UCSD-AML1 (cell line): ENCODE data around the gene WIPF3.
A peak's percentile ranks its signal among the peaks of the same experiment; 100 is the strongest.
"Not testable (repeated sequence)": the region's sequence is repeated elsewhere in the genome, so short reads cannot be mapped to it uniquely, and the experiment has no call there.

ENCODE experiments used
- DNase-seq: peaks from one replicate; lab custom pipeline; 2025; ENCODE audit not compliant: unreplicated experiment; lab: John Stamatoyannopoulos, UW

The WIPF3 gene

DNA sequence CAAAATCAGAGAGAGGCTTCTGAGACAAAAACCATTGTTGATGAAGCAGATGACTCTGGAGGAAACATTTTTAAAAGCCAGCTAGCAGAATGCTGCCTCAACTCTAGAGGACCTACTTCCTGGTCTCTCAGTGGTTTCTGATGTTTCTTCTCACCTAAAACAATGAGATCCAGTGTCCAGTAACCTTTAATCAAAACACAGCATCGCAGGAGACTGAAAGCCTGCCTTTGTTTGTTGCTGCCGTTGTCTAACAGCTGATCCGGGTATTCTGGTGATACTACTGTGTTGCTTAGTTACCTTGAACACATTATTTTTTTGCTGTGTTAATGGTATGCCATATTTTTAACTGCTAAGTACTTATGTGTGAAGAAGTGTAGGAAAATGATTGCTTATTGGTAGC is 70.9 kb downstream of the WIPF3 start:
- no peak for DNase-seq

DNA sequence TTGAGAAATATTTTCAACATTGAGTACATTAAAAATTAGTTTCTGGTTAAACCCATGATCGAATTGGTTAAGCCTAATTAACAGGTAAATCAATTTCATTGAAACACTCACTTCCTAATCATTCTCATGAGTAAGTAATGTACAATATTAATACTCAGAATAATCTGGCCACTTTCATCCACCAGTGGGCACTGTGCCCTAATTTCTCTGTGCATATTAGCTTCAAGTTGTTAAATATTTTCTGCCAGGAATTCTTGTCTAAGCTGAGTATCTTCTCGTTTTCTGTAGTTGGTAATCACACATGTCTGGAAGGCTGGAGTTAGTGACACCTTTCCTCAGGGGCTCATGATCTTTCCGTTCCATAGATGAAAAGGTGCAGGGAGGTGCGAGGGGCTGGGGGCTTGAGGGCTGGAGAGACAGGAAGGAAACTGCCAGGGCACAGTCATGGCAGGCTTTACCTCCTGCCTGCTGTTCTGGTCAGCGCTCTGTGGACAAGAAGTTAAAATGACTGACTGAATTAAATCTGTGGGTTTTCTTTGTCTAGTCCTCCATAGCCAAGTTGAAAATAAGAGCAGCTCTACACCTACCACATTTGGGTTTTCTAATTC is 71.9 kb downstream of the WIPF3 start:
- DNase-seq: no peak

DNA sequence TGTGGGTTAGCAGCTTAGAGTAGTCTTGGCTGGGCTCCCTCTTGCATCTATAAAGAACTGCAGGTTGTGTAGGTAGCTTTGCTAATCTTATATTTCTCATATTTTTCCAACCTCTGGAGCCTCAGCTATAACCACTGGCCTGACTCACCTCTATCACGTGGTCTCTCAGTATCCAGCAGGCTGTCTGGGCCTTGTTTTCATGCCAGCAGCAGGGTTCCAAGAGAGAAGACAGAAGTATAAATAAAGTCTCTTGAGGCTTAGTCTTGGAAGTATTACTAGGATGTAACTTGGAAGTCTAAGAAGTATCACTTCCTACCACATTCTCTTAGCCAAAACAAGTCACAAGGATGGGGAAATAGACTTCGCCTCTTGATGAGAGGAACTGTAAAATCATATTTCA is 73.3 kb downstream of the WIPF3 start:
- DNase-seq: no peak

DNA sequence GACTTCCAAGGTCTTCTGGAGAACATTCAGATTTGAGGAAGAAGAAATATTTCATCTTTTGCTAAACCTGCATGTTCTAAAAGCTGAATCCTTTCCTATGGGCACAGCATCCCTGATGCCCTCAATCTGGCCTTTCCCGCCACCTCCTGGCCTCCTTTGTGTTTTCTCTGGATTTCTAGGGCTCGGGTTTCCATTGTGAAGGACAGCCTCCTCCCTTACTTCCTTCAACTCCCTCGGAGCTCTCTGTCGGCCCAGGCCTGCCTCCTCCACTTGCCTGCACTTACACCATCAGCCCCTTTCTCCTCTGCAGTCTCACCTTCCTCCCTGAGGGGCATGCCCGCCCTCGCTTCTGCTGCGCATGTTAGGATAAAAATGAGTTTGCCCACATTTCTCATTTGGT is 75.4 kb downstream of the WIPF3 start:
- no peak for DNase-seq

DNA sequence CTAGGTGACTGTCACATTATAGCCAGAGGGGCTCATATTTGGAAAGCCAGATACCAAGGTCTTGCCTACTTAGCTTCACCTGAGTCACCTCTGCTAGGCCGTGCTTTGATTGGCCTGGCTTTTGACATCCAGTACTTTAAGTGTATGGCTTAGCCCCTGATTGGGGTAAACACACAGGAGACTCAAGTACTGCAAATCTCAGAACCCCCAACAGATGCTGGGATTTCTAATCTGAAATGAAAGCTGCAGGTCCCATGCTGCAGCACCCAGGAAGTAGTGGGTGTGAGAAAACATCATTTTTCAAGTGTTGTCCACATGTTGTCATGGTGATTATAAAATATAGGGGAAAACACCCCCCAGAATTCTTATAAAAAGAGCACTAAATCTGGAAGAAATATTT is 76.2 kb downstream of the WIPF3 start:
- no peak for DNase-seq

DNA sequence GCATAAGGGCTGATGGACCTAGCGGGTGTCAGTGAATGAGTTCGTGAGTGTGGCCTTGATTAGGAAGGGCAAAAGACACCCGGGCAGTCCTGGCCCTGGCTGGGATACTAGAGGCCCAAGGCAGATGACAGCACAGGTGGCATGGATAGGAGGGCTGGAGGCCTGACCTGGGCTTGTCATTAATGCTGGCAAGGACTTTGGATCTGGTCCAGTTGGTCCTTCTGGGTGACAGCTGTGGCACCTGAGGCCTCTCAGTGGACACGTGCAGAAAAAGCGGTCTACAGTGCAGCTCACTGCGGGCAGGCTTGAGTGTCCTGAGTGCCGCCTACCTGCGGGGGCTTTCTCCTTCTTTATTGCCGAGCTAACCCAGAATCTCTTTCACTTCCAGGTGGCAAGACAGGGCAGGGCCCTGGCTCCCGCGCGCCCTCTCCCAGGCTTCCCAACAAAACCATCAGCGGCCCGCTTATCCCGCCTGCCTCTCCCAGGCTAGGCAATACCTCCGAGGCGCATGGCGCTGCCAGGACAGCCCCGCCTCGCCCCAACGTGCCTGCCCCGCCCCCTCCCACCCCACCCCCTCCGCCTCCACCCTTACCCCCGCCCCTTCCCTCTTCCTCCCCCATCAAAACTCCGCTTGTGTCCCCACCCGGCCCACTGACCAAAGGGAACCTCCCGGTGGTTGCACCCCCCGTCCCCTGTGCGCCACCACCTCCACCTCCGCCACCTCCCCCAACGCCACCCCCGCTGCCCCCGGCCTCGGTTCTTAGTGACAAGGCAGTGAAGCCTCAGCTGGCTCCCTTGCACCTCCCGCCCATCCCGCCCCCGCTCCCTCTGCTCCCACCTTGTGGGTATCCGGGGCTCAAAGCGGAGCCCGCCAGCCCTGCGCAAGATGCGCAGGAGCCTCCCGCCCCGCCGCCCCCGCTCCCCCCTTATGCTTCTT is 77.4 kb downstream of the WIPF3 start:
- no peak for DNase-seq

DNA sequence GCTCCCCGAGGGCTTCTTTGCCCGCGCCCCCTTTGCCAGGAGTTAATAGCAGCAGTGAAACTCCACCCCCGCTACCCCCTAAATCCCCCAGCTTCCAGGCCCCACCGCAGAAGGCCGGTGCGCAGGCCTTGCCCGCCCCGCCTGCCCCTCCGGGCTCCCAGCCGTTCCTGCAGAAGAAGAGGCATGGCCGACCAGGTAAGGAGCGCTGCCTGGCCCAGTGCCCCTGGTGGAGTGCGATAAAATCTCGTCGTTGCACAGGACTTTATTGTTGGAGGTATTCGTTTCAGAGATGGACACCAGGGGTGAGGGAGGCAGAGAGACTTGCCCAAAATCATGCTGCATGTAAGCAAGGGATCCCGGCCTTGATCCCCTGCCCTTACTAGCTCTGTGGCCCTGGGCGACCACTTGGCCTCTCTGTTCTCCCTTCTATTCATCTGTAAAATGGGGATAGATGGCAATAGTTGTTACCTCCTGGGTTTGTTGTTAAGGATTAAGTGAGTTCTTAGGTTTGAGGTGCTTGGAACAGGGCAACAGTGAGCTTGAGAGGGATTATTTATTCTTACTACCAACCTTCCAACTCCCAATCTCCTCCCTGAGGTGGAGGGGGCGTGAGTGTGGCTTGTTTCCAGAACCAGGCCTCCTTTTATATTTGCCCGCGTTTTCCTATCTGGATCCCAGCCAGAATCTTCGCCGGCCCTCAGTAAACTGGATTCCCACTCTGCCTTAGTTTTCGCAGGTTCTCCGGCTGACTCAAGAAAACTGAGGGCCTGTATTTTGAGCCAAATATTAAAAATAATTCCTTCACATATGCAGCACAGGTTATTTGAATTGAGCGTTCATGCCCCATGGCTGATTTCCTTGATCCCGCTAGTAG is 78.3 kb downstream of the WIPF3 start:
- no peak for DNase-seq

DNA sequence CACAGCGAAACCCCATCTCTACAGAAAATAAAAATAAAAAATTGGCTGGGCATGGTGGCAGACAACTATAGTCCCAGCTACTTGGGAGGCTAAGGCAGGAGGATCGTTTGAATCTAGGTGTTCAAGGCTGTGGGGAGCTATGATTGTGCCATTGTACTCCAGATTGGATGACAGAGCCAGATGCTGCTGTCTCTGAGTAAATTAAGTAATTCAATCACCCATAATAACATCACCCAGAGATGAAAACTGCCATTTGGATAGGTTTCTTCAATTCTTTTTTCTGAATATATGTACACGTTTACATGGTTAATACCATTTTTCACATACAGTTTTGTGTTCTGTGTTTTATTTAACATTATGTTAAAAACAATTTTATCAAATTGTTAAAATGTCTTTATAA is 79.3 kb downstream of the WIPF3 start:
- no peak for DNase-seq

DNA sequence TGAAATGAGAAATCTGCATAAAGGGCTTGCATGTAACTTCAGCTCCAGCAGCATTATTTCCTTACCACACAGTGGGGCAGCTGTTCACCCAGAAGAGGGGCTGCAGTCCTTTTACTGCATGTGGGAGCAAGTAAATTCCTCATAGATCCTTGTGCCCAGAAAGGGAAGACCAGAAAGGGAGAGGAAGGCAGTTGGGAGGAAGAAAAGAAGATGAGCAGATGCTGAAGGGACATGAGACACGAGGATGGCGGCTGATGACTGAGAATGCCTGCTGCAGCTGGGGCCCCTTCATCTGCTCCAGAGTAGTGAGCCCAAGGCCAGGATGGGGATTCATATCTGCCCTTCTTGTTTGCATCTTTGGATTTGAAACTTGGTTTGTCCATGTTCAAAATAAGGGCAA is 80.5 kb downstream of the WIPF3 start:
- DNase-seq: no peak

DNA sequence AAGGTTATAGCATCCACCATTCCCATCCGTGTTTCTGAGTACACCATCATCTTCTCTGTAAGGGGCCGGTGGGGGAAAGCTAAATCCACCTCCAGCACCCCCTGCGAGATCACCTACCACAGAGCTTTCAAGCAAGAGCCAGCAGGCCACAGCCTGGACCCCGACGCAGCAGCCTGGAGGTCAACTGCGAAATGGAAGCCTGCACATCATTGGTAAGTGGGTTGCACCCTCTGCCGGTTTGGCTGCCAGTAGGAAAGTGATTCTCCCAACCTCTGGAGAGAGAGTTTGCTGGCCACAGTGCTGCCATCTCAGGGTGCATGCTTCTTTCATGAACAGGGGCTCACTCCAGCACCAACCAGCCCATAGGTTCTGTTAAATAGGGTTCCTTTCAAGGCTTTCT is 81.7 kb downstream of the WIPF3 start:
- DNase-seq: no peak

DNA sequence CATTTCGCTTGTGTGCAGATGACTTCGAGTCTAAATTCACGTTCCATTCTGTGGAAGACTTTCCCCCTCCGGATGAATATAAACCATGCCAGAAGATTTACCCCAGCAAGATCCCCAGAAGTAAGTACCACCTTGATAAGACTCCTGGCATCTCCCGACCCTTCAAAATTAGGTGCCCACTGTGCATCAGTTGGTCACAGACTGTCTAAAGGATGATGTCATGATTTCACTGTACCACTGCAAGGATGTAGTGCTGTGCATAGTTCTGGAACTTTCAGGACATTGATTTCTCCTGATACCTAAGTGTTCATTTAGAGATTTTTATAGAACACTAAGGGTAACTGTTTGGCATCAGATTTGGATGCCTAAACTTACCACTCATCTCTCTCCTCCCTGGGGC is 83.0 kb downstream of the WIPF3 start:
- no peak for DNase-seq

DNA sequence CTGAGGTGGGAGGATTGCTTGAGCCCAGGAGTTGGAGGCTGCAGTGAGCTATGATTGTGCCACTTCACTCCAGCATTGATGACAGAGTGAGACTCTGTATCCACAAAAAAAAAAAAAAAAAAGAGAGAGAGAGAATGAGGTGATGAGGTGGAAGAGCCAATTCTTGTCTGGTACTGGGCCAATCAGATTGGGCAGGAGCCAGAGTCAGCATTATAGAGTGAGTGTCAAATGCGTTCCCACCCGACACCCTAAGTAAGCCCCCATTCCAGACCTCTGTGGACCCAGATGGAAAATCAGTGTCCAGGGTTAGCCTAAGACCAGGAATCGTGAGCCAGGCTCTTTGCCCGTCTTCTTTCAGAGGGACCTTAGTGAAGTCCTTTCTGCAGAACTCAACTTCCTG is 83.9 kb downstream of the WIPF3 start:
- DNase-seq: no peak

DNA sequence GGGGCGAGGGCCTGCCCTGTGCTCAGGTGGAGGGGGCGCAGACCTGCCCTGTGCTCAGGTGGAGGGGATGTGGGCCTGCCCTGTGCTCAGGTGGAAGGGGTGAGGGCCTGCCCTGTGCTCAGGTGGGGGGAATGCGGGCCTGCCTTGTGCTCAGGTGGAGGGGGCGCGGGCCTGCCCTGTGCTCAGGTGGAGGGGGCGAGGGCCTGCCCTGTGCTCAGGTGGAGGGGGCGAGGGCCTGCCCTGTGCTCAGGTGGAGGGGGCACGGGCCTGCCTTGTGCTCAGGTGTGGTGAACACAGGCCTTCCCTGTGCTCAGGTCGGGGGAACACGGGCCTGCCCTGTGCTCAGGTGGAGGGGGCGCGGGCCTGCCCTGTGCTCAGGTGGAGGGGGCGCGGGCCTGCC is 84.5 kb downstream of the WIPF3 start:
- DNase-seq: not testable (repeated sequence)

DNA sequence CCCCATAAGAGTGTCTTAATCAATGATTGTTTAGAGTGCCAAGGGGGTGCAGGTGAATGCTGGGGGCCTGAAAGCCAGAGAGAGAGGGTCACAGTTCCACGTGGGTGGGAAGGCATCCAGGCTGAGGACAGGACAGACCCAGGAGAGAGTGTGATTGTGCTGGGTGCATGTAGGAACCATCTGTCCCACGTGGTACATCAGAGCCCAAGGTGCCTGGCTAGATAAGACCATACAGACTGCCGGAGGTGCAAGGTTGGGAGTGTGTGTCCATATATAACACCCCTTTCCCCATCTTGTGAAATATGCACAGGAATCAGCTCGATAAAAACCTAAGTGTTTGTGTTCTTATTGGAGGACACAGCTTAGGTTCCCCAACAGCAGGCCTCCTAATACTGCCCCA is 85.5 kb downstream of the WIPF3 start:
- DNase-seq: no peak

DNA sequence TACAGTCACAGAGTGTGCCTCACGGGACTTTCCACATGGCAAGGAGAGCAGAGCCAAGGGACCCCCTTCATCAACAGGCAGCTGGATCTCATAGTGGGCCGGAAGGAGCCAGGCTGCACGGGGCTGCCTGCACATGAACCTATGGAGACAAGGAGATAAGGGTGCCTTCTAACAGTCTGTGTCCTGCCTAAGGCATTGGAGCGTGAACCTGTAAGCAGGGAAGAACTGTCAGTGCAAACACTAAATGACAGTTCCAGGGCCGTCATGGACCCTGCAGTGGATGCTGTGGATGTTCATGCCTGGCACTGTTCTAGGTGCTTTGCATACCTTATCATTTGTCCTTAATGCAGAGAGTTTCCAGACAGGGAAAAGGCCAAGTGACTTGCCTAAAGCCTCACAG is 85.9 kb downstream of the WIPF3 start:
- DNase-seq: no peak

DNA sequence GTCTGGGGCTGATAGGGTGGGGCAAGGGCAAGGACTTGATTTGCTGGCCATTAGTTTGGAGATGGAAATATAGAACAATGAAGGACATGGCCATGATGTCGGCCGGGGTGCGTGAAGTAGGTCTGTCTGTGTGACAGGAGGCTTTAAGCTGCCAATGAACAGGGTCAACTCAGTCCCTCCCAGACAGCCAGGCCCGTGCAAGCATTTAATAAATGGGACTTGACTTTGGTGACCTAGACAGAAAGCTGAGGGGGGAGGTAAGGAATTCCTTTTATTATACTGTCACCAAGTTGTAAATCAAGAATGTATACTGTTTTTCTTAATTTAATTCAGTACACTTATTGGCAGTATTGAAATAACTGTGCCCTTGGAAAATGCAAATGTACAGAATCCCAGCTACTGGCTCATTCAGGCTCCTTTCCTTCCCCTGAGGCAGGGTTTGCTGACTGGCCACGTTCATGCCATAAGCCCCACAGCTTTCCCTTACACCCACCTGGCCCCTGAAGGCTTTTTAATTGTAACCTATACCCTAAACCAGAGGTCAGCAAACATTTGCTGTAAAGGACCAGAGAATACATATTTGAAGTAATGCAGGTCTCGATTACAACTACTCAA is 87.2 kb downstream of the WIPF3 start:
- no peak for DNase-seq

DNA sequence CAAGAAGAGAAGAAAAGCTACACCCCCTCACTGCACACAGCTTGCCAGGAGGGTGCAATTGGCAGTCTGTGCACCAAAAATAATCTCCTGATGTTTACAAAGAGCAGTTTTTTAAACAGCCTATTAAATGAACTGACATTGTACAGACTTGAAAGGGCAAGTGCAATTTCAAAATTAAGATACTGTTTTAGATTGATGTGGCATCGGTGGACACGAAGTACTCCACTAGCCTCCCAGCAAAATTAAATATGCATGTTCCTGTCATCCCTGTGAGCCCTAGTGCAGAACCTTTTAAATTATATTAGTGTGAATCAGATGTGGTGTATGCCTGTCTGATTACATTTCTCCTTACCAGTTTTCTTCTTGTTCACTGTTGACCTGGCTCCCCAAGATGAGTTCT is 87.9 kb downstream of the WIPF3 start:
- DNase-seq: no peak

DNA sequence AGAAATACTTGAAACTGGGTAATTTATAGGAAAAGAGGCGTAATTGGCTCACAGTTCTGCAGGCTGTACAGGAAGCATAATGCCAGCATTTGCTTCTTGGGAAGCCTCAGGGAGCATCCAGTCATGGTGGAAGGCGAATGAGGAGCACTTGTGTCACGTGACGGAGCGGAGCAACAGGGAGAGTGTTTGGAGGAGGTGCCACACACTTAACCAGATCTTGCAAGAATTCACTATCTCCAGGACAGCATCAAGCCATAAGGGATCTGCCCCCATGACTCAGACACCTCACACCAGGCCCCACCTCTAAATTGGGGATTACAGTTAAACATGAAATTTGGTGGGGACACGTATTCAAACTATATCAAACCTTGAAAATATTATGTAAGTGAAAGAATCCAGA is 89.3 kb downstream of the WIPF3 start:
- no peak for DNase-seq

DNA sequence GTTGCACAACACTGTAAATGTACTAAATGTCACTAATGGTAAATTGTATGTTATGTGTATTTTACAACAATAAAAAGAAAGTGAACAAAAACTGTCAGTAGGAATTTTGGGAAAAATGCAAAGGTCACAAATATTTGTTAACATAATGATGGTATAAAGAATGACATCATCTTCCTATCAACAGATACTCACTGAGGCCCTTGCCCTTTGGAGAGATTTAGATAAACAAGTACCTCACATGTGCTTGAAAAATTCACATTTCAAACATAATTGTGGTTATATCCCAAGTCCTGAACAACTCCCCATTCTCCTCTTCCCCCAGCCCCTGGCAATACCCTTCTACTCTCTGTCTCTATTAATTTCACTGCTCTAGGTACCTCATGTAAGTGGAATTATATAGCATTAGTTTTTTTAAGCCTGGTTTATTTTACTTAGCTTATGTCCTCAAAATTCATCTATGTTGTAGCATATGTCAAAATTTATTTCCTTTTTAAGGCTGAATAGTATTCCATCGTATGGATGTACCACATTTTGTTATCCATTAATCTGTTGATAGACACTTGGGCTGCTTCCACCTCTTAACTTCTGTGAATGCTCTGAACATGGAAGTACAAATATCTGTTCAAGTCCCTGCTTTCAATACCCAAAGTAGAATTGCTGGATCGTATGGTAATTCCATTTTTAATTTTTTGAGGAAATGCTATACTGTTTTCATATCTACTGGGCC is 90.5 kb downstream of the WIPF3 start:
- DNase-seq: no peak

DNA sequence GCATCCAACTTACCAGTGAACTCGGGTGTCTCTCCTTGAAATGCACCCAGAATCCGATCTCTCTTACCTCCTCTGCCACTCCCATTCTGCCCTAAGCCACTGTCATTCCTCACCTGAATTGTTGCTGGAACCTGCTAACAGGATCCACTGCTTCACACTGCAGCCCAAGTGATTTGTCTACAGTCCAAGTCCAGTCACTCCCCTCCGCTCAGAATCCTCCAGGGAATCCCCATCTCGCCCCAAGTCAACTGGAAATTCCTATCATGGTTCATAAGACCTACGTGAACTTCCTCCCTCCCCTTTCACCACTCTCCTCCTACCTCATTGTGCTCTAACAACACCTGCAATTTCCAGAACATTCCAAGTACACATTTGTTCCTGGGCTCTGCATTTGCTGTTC is 92.0 kb downstream of the WIPF3 start:
- no peak for DNase-seq

DNA sequence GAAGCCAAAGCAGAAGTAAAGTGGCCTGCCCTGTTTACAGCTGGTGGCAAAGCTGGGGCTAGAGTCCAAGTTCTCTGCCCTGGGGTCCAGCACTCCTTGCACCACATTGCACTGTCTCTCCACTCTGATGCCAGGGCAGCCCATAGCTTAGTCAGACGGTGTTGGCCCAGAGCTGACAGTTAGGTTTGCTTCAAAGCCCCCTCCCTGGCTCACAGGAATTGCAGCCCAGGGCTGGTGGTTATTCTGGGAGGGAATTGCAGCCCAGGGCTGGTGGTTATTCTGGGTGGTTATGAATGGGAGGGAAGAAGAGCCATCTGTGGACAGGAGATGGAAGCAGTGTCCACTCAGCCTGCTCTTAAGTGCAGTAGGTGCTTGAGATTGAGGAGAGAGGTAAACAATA is 94.4 kb downstream of the WIPF3 start:
- DNase-seq: peak; percentile 9
